NCI-H2081 treated with DMSO at 0.1 percent for 48 hours (cell line): ENCODE measurements around the gene SMIM27.
A peak's percentile ranks its signal among the peaks of the same experiment; 100 is the strongest.

Source experiments
- DNase-seq: peaks from one replicate; lab custom pipeline; 2025; lab: John Stamatoyannopoulos, UW

Gene SMIM27

GRCh38 chr9:32554591-32554990, 2.5 kb downstream of the SMIM27 start:
- DNase-seq: no peak

- no peak for DNase-seq
Measured at GRCh38 chr9:32558408-32558934, 6.3 kb downstream of the SMIM27 start.

DNA sequence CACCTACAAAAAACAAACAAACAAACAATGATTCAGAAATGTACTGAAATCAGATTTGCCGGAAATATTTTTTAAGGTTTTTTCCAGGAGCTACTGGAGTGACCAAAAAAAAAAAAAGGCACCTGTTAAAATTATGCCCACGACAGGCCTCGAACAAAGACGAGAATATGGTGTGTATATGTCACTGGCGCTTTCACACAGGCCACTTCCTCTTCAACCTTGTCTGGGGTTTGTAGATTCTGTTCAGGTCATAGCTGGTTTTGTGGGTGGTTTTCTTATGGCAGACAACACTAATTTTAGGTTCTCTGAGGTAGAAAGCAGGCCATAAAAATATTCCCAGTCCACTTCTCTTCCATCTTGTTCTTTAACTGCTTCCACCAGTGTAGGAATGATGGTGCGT, 13.8 kb downstream of the SMIM27 start:
- DNase-seq: no peak

- DNase-seq: no peak
Measured at GRCh38 chr9:32566770-32567169, 14.6 kb downstream of the SMIM27 start.

DNA sequence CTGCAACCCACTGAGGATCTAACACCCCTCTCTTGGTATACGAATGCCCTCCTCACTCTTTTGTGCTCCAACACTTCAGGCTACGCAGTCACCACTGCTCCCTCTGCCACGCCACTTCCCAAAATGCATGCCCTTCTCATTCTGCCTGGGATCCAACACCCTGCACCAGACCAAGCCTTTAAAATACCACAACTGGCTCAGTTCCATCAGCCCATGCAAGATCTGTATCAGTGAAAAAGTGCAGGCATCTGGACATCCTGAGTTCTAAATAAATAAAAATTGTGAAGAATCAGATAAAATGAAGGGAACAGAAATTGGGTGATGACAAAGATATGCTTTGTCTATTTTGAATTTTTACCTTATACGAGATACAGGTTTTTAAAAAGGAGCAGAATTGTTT, 18.1 kb downstream of the SMIM27 start:
- no peak for DNase-seq

DNA sequence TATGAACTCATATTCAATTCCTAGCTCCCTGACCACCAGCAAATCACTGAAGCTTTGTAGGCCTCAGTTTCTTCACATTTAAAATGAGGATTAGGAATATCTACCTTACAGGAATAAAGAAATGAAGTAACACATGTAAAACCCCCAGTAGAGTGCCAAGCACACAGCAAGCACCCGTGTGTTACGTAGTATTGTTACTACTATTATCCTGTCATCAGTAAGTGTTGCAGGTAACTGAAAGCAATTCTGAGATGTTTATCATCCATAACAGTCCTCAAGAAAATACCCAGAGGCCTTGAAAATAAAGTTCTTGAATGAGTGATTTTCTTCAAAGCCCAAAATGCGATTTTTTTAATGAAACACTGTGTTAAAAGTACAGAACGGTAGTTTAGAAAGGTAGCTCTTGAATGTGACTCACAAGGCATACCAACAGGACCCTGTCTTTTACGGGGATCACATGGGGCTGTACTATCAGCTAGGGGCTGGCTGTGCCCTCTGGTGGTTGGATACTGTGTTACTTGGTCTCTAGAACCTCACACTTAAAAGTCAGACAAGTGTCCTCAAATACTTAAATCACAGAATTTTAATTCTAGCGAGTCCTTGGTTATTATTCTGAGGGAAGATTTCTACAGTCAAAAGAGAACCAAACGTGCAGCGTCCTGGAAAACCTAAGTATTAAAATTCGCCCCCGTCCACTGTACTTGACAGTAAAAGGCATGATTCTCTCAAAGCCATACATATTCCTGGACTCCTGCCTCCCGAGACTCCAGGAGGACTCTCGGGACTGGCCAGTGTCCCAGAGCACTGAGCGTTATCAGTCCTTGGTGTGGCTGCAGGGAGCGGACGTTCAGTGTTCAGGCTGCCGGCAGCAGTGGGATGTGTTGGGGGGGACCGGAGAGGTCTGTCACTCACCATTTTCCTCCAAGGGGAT, 20.1 kb downstream of the SMIM27 start:
- DNase-seq: peak; percentile 27

DNA sequence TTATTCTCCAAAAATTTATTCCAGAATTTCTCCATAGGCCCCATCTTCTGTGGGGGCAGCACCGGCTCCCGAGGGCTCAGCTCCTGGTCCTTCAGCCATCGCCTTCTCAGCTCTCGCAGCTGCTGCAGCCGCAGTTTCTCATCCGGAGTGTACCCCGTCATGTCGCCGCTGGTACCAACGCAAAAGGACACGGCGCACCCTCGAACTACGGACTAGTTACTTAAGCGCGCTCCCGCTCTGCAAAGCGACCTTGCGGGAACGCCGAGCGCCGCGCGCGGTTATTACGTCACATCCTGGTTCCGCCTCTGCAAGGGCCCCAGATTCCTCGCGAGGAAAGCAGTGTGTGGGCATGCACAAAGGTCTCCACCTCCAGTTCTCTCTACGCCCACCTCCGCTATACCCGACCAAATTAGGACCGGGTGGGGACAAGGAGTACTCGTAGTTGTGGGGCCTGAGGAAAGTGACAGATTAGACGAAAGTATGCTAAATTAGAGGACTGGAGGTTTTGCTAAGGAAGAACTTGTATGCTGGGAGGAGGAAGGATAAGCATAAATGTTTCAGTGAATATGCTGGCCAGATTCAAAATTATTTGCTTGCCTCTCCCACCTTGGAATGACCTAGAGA, 20.9 kb downstream of the SMIM27 start, which contains the start of gene NDUFB6:
Gene NDUFB6, minus strand, starts transcription at position 260 of the 624 bp plus-strand sequence. Its CDS starts 99 bp downstream, at position 161.
- peak; percentile 81 for DNase-seq

DNA sequence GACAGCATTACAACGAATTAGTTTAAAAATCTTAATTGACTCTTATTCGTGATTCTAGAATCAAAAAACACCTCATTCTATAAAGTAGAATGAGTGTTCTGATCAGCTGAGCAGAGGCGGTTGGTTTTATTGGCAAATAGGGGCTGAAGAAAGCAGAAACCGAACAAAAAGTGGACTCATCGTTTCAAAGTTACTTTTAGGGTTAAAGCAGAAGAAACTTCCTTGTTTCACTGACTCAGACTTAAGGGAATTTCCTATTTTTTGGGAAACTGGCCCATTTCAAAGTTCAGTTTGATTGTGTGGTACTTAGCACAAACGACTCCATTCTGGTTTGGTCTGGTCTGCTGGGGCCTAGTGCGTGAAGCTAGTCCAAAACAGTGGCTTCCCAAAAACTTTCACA, 21.7 kb downstream of the SMIM27 start:
- no peak for DNase-seq

GRCh38 chr9:32574858-32575257, 22.7 kb downstream of the SMIM27 start:
- no peak for DNase-seq

- DNase-seq: no peak
Measured at GRCh38 chr9:32577316-32577715, 25.2 kb downstream of the SMIM27 start.

DNA sequence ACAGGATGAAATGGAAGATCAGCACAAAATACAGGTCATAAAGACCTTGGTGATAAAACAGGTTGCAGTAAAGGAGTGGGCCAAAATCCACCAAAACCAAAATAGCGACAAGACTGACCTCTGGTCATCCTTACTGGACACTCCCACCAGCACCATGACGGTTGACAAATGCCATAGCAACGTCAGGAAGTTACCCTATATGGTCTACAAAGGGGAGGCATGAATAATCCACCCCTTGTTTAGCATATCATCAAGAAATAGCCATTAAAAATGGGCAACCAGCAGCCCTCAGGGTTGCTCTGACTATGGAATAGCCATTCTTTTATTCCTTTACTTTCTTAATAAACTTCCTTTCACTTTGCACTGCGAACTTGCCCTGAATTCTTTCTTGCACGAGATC, 26.8 kb downstream of the SMIM27 start:
- no peak for DNase-seq

DNA sequence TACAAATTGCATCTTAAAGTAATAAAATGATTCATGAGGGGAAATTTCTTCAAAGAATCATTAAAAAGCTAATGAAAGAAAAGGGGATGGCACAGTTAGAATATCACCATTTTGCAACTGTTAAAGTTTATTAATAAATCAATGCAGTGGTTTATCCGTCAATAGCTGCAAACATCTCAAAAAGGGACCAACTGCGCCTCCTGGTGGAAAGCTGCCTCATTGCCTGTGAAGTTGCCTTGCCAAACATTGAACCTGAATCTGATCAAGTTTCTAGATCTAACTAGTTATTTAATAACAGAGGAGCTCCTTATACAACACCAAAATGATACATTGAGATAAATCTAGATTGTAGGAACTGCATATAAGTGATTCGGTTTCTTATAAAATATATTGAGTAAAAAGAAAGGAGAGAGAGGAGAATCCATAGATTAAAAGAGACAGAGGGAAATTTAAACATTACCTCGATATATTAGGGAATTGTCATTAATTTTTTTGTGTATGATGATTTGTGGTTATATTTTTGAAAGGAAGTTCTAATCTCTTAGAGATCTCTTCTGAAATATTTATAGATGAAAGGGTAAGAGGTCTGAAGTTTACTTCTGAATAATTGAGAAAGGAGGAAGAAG, 27.7 kb downstream of the SMIM27 start:
- peak; percentile 4 for DNase-seq

DNA sequence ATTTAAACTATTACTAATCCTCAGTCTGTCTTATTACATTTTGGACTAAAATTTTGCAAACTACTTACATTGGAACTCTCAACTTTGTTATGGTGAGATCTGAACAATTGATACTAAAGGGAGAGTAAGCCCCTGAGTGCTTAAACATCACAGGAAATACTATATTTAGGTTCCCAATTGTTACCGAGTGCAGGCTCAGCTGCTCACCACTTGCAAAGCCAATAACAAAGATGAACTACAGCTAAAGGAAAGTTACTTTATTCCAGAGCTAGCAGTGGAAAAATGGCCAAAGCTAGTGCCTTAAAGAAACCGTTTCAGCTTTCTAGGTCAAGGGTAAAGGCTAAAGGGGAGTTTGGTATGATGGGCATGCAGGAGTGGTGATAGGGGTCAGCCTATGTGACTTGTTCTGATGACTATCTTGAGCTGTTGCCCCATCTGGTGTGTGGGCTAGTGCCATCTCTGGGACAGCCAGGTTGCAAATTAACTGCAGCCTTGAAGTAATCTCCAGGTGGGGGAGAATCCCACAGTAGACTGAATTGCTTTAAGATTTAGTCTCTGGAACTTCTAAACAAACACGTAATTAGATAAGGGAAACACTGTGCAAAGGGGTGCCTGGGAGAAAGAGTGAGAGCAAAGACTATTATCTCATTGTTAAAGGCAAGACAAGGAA, 28.6 kb downstream of the SMIM27 start:
- no peak for DNase-seq

GRCh38 chr9:32581512-32582143, 29.5 kb downstream of the SMIM27 start:
- peak; percentile 55 for DNase-seq

DNA sequence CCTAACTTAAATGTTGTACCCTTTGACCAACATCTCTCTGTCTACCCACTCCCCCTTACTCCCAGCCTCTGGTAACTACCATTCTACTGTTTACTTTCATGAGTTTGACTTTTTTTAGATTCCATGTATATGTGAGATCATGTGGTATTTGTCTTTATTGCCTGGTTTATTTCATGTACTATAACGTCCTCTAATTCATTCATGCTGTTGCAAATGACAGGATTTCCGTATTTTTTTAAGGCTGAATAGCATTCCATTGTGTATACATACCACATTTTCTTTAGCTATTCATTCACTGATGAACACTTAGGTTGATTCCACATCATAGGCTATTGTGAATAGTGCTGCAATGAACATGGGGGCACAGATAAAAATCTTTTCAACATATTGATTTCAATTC, 32.7 kb downstream of the SMIM27 start:
- DNase-seq: no peak

DNA sequence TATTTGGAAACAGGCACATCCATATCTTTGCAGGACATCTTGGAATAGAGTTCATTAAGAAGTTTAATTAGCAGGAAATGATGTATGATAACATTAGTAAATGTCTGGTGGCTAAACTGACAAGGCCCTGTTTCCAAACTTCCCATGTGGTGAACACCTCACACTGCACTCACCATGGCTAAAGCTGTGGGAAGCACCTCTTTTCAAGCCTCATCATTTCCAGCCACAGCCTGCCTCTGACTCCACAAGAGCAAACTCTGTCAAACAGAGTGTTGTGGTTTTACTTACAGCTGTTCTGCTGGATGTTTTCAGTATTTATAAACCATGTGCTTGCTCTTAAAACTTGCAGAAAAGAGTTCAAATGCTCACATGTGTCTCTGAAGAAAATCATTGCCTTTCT, 35.8 kb downstream of the SMIM27 start:
- no peak for DNase-seq

- peak; percentile 11 for DNase-seq
Measured at GRCh38 chr9:32589083-32589723, 37.1 kb downstream of the SMIM27 start.

- DNase-seq: no peak
Measured at GRCh38 chr9:32590476-32590875, 38.3 kb downstream of the SMIM27 start.

- no peak for DNase-seq
Measured at GRCh38 chr9:32590898-32591297, 38.8 kb downstream of the SMIM27 start.

GRCh38 chr9:32596096-32596865, 44.2 kb downstream of the SMIM27 start:
- no peak for DNase-seq
